H9 (cell line): ENCODE results near the gene MAPK8IP3. TPM values are rescaled to one million over a fixed set of nuclear protein-coding genes. Genes with fewer than 3 reads are reported as not detected.

ENCODE experiments used
- DNase-seq: peaks from one replicate; pipeline ENCODE4 v3.0.0-alpha.2; 2017
- H2AFZ ChIP-seq: one replicate; pipeline ENCODE4 v1.6.1; 2013; ENCODE audit warnings: mild to moderate bottlenecking, low read length, control low read depth, moderate library complexity
- H2AK5ac ChIP-seq: 2 replicates; pipeline ENCODE4 v1.6.1; 2013; ENCODE audit warnings: low read length, control low read depth, mixed read lengths; ENCODE audit not compliant: insufficient read length
- H2BK120ac ChIP-seq: one replicate; pipeline ENCODE4 v1.6.1; 2013; ENCODE audit warnings: low read depth, mild to moderate bottlenecking, low read length, control low read depth, inconsistent platforms; ENCODE audit not compliant: poor library complexity, severe bottlenecking
- H2BK12ac ChIP-seq: 2 replicates; pipeline ENCODE4 v1.6.1; 2013; ENCODE audit warnings: low read length, control low read depth, mixed read lengths, low read depth; ENCODE audit not compliant: insufficient read length
- H2BK15ac ChIP-seq: 2 replicates; pipeline ENCODE4 v1.6.1; 2013; ENCODE audit warnings: low read depth, low read length, control low read depth
- H2BK20ac ChIP-seq: one replicate; pipeline ENCODE4 v1.6.1; 2013; ENCODE audit warnings: low read depth, mild to moderate bottlenecking, low read length, control low read depth, inconsistent platforms; ENCODE audit not compliant: poor library complexity, severe bottlenecking
- H2BK5ac ChIP-seq: 2 replicates; pipeline ENCODE4 v1.6.1; 2013; ENCODE audit warnings: low read length, control low read depth, mixed read lengths; ENCODE audit not compliant: insufficient read length
- H3K14ac ChIP-seq: 2 replicates; pipeline ENCODE4 v1.6.1; 2013; ENCODE audit warnings: low read length, control low read depth; ENCODE audit not compliant: insufficient read depth
- H3K18ac ChIP-seq: 2 replicates; pipeline ENCODE4 v1.6.1; 2013; ENCODE audit warnings: low read depth, mild to moderate bottlenecking, mixed read lengths, low read length, control low read depth; ENCODE audit not compliant: insufficient read length
- H3K23ac ChIP-seq: 2 replicates; pipeline ENCODE4 v1.6.1; 2013; ENCODE audit warnings: low read length, control low read depth, mixed read lengths, low read depth; ENCODE audit not compliant: insufficient read length
- H3K23me2 ChIP-seq: 2 replicates; pipeline ENCODE4 v1.6.1; 2013; ENCODE audit warnings: low read depth, mild to moderate bottlenecking, mixed read lengths, low read length, control low read depth; ENCODE audit not compliant: insufficient read length, poor library complexity, severe bottlenecking
- H3K27ac ChIP-seq: 2 replicates; pipeline ENCODE4 v1.5.1; 2013; ENCODE audit warnings: low read length, control low read depth, mixed read lengths, low read depth; ENCODE audit not compliant: insufficient read length
- H3K27me3 ChIP-seq: 2 replicates; pipeline ENCODE4 v1.6.1; 2013; ENCODE audit warnings: low read length, control low read depth, inconsistent platforms; ENCODE audit not compliant: insufficient read depth
- H3K4ac ChIP-seq: 2 replicates; pipeline ENCODE4 v1.6.1; 2013; ENCODE audit warnings: low read depth, mild to moderate bottlenecking, control low read depth, inconsistent platforms, low read length, moderate library complexity
- H3K4me1 ChIP-seq: 2 replicates; pipeline ENCODE4 v1.6.1; 2013; ENCODE audit warnings: low read length, control low read depth, inconsistent platforms; ENCODE audit not compliant: insufficient read depth
- H3K4me2 ChIP-seq: 2 replicates; pipeline ENCODE4 v1.6.1; 2013; ENCODE audit warnings: low read length, control low read depth, mixed read lengths; ENCODE audit not compliant: insufficient read length, insufficient read depth
- H3K56ac ChIP-seq: 2 replicates; pipeline ENCODE4 v1.6.1; 2013; ENCODE audit warnings: low read depth, mild to moderate bottlenecking, mixed read lengths, low read length, control low read depth; ENCODE audit not compliant: insufficient read length
- H3K79me1 ChIP-seq: 2 replicates; pipeline ENCODE4 v1.6.1; 2013; ENCODE audit warnings: low read depth, mild to moderate bottlenecking, moderate library complexity, low read length, control low read depth, inconsistent platforms; ENCODE audit not compliant: insufficient read depth, poor library complexity, severe bottlenecking
- H3K79me2 ChIP-seq: 2 replicates; pipeline ENCODE4 v1.6.1; 2013; ENCODE audit warnings: low read length, control low read depth, inconsistent platforms; ENCODE audit not compliant: insufficient read depth
- H3K9ac ChIP-seq: 2 replicates; pipeline ENCODE4 v1.6.1; 2013; ENCODE audit warnings: low read length, control low read depth, mixed read lengths; ENCODE audit not compliant: insufficient read length; ENCODE audit errors: extremely low read depth
- H3K9me3 ChIP-seq: one replicate; pipeline ENCODE4 v1.6.1; 2013; ENCODE audit warnings: low read depth, low read length, inconsistent platforms; ENCODE audit not compliant: control insufficient read depth
- H3T11ph ChIP-seq: one replicate; pipeline ENCODE4 v1.6.1; 2013; ENCODE audit warnings: mild to moderate bottlenecking, low read length, control low read depth, inconsistent platforms
- H4K20me1 ChIP-seq: one replicate; pipeline ENCODE4 v1.6.1; 2013; ENCODE audit not compliant: control insufficient read depth, insufficient read length, insufficient read depth
- H4K5ac ChIP-seq: 2 replicates; pipeline ENCODE4 v1.6.1; 2013; ENCODE audit warnings: low read depth, mild to moderate bottlenecking, mixed read lengths, low read length, control low read depth; ENCODE audit not compliant: insufficient read length
- H4K8ac ChIP-seq: replicated peaks from 2 replicates; pipeline ENCODE4 v1.6.1; 2013; ENCODE audit warnings: low read length, control low read depth, mixed read lengths, low read depth; ENCODE audit not compliant: insufficient read length
- H4K91ac ChIP-seq: 2 replicates; pipeline ENCODE4 v1.6.1; 2013; ENCODE audit warnings: low read depth, mild to moderate bottlenecking, moderate library complexity, mixed read lengths, low read length, control low read depth; ENCODE audit not compliant: insufficient read length
- H3K27ac Mint-ChIP-seq, 3 experiments: 2 replicates in 2 of 3; 3 replicates in 1 of 3; pipeline ENCODE4 v1.8.0; 2020 to 2021; ENCODE audit warnings: mixed read lengths in 3 of 3, mild to moderate bottlenecking in 1 of 3, moderate library complexity in 1 of 3
- H3K27me3 Mint-ChIP-seq: 2 replicates; pipeline ENCODE4 v1.8.0; 2021; ENCODE audit warnings: low read depth, mild to moderate bottlenecking, moderate library complexity, mixed read lengths
- H3K36me3 Mint-ChIP-seq, 3 experiments: 2 replicates in 2 of 3; 3 replicates in 1 of 3; pipeline ENCODE4 v1.8.0; 2020 to 2021; ENCODE audit warnings: low read depth in 3 of 3, mixed read lengths in 3 of 3; ENCODE audit not compliant: insufficient read depth in 1 of 3
- H3K4me1 Mint-ChIP-seq, 2 experiments: 2 replicates each; pipeline ENCODE4 v1.8.0; 2020; ENCODE audit warnings: mixed read lengths in 2 of 2
- H3K4me3 Mint-ChIP-seq, 2 experiments: 2 replicates in 1 of 2; 3 replicates in 1 of 2; pipeline ENCODE4 v1.8.0; 2020 to 2021; ENCODE audit warnings: mild to moderate bottlenecking in 2 of 2, mixed read lengths in 2 of 2, moderate library complexity in 1 of 2
- H3K9me3 Mint-ChIP-seq, 2 experiments: 2 replicates in 1 of 2; 3 replicates in 1 of 2; pipeline ENCODE4 v1.8.0; 2020; ENCODE audit warnings: mild to moderate bottlenecking in 2 of 2, mixed read lengths in 2 of 2, moderate library complexity in 1 of 2
- CTCF ChIP-seq: fragments of 200-600 bp; sonication (generic); conservative IDR thresholded peaks from 3 replicates; pipeline ENCODE4 v1.8.0; 2021; ENCODE audit warnings: antibody characterized with exemption, mild to moderate bottlenecking
- WGBS: extraction: QIAGEN DNeasy Blood & Tissue Kit; methylation state at CpG from one replicate; pipeline ENCODE4 v1.1.7; 2013; ENCODE audit warnings: missing lambda C conversion rate, low lambda C conversion rate, mixed read lengths; ENCODE audit not compliant: insufficient read length; ENCODE audit errors: extremely low coverage; 5-methylcytosine and 5-hydroxymethylcytosine counted together
- total RNA-seq: library from RNA; stranded (reverse); gene quantifications from 2 replicates; pipeline ENCODE4 v1.2.1, GENCODE V29; 2021

The MAPK8IP3 gene
- total RNA-seq, 1 experiment from 2014 or later = 51.3 TPM

- no peak overlapping the region for H4K91ac ChIP-seq
- no peak overlapping the region for H3K4me3 Mint-ChIP-seq
- no peaks in the 10 kb centered on the region; the same call in 1 of the 2 replicates for H3K4me1 ChIP-seq
- no peak for TF ChIP-seq CTCF
- no peak overlapping the region for H3K27ac ChIP-seq
- no peak overlapping the region for H2AK5ac ChIP-seq
- no peak overlapping the region for H3K4ac ChIP-seq
- H3K56ac ChIP-seq = no peak overlapping the region
- no peak for DNase-seq
- peaks cover 3% of the 10 kb centered on the region; the same call in 1 of the 2 replicates for H3K79me2 ChIP-seq
- no peak overlapping the region for H4K8ac ChIP-seq
- H3K23ac ChIP-seq = no peak overlapping the region
- no peaks in the 10 kb centered on the region for H4K20me1 ChIP-seq
- H3K18ac ChIP-seq = no peak overlapping the region
- no peak overlapping the region for H2BK20ac ChIP-seq
- no peak overlapping the region for H3K14ac ChIP-seq
- H3K27me3 Mint-ChIP-seq = peaks cover 2% of the 10 kb centered on the region; the same call in 1 of the 2 replicates
- H2BK12ac ChIP-seq = no peak overlapping the region
- peaks cover 5% of the 10 kb centered on the region for H3K23me2 ChIP-seq
- H3K4me2 ChIP-seq = no peak overlapping the region
- peaks cover 0 to 42% (median 8%) of the 10 kb centered on the region in 3 experiments; a peak in 4 of 7 replicates for H3K36me3 Mint-ChIP-seq
- H3K9me3 ChIP-seq = no peaks in the 10 kb centered on the region
- H2BK15ac ChIP-seq = no peak overlapping the region
- no peak overlapping the region for H2BK5ac ChIP-seq
- H3K27me3 ChIP-seq = no peaks in the 10 kb centered on the region
- H3T11ph ChIP-seq = no peak overlapping the region
- H2BK120ac ChIP-seq = no peak overlapping the region
- peak overlapping the region in 1 of 3 experiments; percentile 12; a peak in 1 of 7 replicates for H3K27ac Mint-ChIP-seq
- WGBS = no CpG with 5 or more reads among the region's 8 CpGs
- H4K5ac ChIP-seq = no peak overlapping the region
- H3K79me1 ChIP-seq = peaks cover 3% of the 10 kb centered on the region
- no peaks in the 10 kb centered on the region for H3K9me3 Mint-ChIP-seq
- H3K4me1 Mint-ChIP-seq = peaks cover 7 to 14% of the 10 kb centered on the region in 2 experiments
- H3K9ac ChIP-seq = no peak overlapping the region
- H2AFZ ChIP-seq = no peak overlapping the region
Observed at GRCh38 chr16:1779234-1779701, 73.3 kb downstream of the MAPK8IP3 start.
